Measurements from ENCODE around the gene C1orf35.

C1orf35 gene

DNA sequence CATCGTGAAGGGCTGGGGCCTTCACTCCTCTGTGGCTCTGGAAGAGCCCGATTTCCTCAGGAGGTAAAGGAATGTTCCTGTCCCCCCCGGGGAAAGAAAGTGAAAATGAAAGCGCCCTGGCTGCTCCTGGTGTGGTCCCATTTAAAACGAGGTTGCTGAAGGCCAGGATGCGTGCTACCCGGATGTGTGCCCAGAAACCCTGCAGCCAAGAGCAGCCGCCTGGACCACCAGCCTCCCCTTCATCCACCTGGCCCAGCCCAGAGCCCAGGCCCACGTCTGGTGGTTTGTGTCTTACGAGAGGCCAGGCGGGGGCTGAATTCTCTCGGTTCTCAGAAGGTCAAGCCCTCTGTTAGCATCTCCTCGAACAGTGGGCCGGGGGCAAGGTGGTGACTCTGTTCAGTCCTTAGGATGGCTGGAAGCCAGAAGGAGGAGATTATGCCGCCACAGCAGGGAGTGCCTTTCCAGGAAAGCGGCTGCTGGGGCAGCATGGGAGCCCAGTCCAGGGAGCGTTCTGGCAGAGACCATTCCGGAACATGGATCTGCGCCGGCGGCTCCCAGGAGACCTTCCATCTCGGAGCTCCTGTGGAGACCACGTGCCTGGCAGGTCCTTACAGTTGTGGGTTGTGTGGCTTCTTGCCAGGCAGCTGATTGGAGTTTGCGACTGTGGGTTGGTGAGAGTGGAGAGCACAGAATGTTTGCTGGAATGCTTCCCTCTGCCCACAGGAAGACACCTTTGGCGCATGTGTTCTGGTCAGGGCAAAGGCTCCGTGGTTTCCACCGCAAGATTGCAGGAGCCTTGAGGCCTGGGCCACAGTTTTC is 38.3 kb upstream of the C1orf35 start:
- ATAC-seq = no peak
- TF ChIP-seq, protein P1, sequence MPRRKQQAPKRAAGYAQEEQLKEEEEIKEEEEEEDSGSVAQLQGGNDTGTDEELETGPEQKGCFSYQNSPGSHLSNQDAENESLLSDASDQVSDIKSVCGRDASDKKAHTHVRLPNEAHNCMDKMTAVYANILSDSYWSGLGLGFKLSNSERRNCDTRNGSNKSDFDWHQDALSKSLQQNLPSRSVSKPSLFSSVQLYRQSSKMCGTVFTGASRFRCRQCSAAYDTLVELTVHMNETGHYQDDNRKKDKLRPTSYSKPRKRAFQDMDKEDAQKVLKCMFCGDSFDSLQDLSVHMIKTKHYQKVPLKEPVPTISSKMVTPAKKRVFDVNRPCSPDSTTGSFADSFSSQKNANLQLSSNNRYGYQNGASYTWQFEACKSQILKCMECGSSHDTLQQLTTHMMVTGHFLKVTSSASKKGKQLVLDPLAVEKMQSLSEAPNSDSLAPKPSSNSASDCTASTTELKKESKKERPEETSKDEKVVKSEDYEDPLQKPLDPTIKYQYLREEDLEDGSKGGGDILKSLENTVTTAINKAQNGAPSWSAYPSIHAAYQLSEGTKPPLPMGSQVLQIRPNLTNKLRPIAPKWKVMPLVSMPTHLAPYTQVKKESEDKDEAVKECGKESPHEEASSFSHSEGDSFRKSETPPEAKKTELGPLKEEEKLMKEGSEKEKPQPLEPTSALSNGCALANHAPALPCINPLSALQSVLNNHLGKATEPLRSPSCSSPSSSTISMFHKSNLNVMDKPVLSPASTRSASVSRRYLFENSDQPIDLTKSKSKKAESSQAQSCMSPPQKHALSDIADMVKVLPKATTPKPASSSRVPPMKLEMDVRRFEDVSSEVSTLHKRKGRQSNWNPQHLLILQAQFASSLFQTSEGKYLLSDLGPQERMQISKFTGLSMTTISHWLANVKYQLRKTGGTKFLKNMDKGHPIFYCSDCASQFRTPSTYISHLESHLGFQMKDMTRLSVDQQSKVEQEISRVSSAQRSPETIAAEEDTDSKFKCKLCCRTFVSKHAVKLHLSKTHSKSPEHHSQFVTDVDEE (CRISPR knock-in tag; IDR thresholded peaks at IDR 0.05) = no peak
- no peak for TF ChIP-seq ZFP30 (CRISPR knock-in tag; IDR thresholded peaks at IDR 0.05)

DNA sequence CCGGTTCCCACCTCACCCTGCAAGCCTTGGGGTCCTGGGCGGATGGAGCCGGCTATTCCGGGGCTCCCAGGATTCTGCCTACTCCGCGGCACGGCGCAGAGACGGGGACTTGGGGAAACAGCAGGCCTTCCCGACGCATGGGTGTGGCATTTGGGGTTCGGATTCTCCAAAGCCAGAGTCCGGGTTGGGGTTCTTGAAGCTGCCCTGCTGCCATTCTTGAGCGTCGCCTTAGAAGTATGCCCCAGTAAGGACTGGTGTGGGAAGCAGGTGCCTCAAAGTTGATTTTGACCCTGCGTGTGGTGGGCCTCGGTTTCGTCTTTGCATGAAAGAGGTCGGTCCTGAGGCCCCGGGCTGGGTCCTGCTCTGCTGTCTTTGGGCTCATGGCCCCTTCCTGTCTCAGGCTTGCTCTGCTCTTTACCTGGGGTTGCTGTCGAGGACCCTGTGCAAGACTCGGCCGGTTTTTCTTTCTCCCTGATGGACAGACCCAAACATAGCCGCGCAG is 37.6 kb upstream of the C1orf35 start:
- no peak for TF ChIP-seq TCF4 (CRISPR knock-in tag; IDR thresholded peaks at IDR 0.05; ENCODE audit: borderline replicate concordance)
- TF ChIP-seq, protein P1 (CRISPR knock-in tag; IDR thresholded peaks at IDR 0.05) = no peak
- TF ChIP-seq, protein P2, sequence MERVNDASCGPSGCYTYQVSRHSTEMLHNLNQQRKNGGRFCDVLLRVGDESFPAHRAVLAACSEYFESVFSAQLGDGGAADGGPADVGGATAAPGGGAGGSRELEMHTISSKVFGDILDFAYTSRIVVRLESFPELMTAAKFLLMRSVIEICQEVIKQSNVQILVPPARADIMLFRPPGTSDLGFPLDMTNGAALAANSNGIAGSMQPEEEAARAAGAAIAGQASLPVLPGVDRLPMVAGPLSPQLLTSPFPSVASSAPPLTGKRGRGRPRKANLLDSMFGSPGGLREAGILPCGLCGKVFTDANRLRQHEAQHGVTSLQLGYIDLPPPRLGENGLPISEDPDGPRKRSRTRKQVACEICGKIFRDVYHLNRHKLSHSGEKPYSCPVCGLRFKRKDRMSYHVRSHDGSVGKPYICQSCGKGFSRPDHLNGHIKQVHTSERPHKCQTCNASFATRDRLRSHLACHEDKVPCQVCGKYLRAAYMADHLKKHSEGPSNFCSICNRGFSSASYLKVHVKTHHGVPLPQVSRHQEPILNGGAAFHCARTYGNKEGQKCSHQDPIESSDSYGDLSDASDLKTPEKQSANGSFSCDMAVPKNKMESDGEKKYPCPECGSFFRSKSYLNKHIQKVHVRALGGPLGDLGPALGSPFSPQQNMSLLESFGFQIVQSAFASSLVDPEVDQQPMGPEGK (CRISPR knock-in tag; IDR thresholded peaks at IDR 0.05; ENCODE audit: borderline replicate concordance) = no peak
- no peak for TF ChIP-seq BACH2 (CRISPR knock-in tag; IDR thresholded peaks at IDR 0.05; ENCODE audit: borderline replicate concordance)
- TF ChIP-seq RARB (CRISPR knock-in tag; IDR thresholded peaks at IDR 0.05) = no peak
- TF ChIP-seq, protein P3, sequence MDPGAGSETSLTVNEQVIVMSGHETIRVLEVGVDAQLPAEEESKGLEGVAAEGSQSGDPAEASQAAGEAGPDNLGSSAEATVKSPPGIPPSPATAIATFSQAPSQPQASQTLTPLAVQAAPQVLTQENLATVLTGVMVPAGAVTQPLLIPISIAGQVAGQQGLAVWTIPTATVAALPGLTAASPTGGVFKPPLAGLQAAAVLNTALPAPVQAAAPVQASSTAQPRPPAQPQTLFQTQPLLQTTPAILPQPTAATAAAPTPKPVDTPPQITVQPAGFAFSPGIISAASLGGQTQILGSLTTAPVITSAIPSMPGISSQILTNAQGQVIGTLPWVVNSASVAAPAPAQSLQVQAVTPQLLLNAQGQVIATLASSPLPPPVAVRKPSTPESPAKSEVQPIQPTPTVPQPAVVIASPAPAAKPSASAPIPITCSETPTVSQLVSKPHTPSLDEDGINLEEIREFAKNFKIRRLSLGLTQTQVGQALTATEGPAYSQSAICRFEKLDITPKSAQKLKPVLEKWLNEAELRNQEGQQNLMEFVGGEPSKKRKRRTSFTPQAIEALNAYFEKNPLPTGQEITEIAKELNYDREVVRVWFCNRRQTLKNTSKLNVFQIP (CRISPR knock-in tag; IDR thresholded peaks at IDR 0.05; ENCODE audit: borderline replicate concordance, low read depth) = no peak
- TF ChIP-seq OSR1 (CRISPR knock-in tag; IDR thresholded peaks at IDR 0.05) = no peak
- no peak for TF ChIP-seq ESRRG (CRISPR knock-in tag; IDR thresholded peaks at IDR 0.05)
- no peak for ATAC-seq

DNA sequence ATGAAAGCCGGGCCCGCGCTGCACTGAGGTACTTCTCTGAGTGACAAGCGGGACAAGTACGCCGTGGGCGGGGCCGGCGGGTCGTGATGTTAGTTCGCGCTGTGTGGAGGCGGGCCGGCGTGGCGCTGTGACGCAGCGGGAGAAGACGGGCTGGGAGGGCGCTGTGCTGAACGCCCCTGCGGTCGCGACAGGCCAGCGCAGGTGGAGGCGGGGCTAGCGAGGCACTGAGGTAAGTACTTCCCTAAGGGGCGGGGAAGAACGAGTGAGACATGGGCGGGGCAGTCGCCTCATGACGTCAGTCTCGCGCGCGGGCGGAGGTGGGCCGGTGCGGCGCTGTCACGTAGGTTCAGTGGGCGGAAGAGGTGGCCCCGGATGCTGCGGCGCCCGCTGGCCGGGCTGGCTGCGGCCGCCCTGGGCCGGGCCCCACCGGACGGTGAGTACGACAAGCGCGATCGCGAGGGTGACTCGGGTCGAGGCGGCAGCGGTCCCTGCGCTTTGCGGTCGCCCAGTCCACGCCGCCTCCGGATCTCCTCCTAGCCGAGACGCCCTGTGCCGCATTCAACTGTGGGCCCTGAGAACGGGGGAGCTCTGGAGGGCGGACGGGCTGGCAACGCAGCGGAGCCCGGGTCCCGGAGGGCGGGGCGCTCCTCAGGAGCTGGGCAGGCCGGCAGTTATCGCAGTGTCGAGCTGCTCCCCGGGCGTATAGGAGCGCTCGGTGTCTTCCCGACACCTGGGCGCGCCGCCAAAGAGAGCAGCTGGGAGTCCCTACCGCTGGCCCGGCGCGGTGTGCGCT is 37.0 kb upstream of the C1orf35 start, which contains the start of gene GUK1:
Gene GUK1 (plus strand): TSS at position 349 of the 793 bp plus-strand sequence. CDS start 24 bp downstream, at position 373.
- ATAC-seq = peak; percentile 92
- TF ChIP-seq ZNF565 (CRISPR knock-in tag; conservative IDR thresholded peaks at IDR 0.05; ENCODE audit: low read depth) (no peak), ZC3H10 (CRISPR knock-in tag; IDR thresholded peaks at IDR 0.05) (peak; percentile 34; the same call in 1 of the 2 replicates), ZFP30 (CRISPR knock-in tag; IDR thresholded peaks at IDR 0.05) (no peak)

DNA sequence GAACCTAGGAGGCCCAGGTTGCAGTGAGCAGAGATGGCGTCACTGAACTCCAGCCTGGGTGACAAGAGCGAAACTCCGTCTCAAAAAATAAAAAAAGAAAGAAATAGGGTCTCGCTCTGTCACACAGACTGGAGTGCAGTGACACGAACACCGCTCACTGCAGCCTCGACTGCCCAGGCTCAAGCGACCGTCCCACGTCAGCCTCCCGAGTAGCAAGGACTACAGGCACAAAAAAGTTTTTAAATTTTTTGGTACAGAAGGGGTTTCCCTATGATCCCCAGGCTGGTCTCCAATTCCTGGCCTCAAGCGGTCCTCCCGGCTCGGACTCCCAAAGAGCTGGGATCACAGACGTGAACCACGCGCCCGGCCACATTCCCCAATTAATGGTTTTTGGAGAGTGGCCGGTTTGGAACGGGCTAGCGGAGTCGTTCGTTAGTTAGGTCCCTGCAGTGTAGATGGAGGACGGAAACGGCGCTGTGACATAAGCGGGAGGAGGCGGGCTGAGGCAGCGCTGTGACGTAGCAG is 36.3 kb upstream of the C1orf35 start:
- no peak for TF ChIP-seq OSR1 (CRISPR knock-in tag; IDR thresholded peaks at IDR 0.05)
- TF ChIP-seq ZFP30 (CRISPR knock-in tag; IDR thresholded peaks at IDR 0.05) = no peak
- no peak for TF ChIP-seq ZNF8 (CRISPR knock-in tag; IDR thresholded peaks at IDR 0.05)
- TF ChIP-seq ZFP3 (CRISPR knock-in tag; IDR thresholded peaks at IDR 0.05) = no peak
- 0 out of 2 replicates have a peak, but pooled peaks have one; percentile 48 for TF ChIP-seq TOX (CRISPR knock-in tag; IDR thresholded peaks at IDR 0.05; ENCODE audit: borderline replicate concordance)
- TF ChIP-seq ZNF565 (CRISPR knock-in tag; conservative IDR thresholded peaks at IDR 0.05; ENCODE audit: low read depth) = no peak
- no peak for TF ChIP-seq RARB (CRISPR knock-in tag; IDR thresholded peaks at IDR 0.05)
- TF ChIP-seq ZNF70 (CRISPR knock-in tag; IDR thresholded peaks at IDR 0.05) = no peak
- no peak for TF ChIP-seq ESRRG (CRISPR knock-in tag; IDR thresholded peaks at IDR 0.05)
- no peak for TF ChIP-seq PPARA (CRISPR knock-in tag; IDR thresholded peaks at IDR 0.05; ENCODE audit: borderline replicate concordance)
- TF ChIP-seq BACH2 (CRISPR knock-in tag; IDR thresholded peaks at IDR 0.05; ENCODE audit: borderline replicate concordance) = no peak
- 0 out of 2 replicates have a peak, but pooled peaks have one; percentile 22 for TF ChIP-seq CSDC2 (CRISPR knock-in tag; IDR thresholded peaks at IDR 0.05)

More for the DNA sequence above, 36.3 kb upstream of the C1orf35 start:
- ATAC-seq = peak; percentile 0
